T-helper 9 cell (primary cell): ENCODE data around the gene PKM.

Source experiments
- DNase-seq: peaks from one replicate; pipeline ENCODE4 v3.0.0-alpha.2; 2020

The PKM gene

GRCh38 chr15:72233769-72234168, 2.8 kb upstream of the PKM start:
- no peak for DNase-seq

GRCh38 chr15:72231833-72232478, 966 bp upstream of the PKM start:
- peak; percentile 36 for DNase-seq

- DNase-seq = peak; percentile 49
Measured at GRCh38 chr15:72230197-72231065, 559 bp downstream of the PKM start.

- no peak for DNase-seq
Measured at GRCh38 chr15:72229947-72230196, 1.1 kb downstream of the PKM start.

GRCh38 chr15:72229076-72229946, 1.7 kb downstream of the PKM start:
- DNase-seq = peak; percentile 28

DNA sequence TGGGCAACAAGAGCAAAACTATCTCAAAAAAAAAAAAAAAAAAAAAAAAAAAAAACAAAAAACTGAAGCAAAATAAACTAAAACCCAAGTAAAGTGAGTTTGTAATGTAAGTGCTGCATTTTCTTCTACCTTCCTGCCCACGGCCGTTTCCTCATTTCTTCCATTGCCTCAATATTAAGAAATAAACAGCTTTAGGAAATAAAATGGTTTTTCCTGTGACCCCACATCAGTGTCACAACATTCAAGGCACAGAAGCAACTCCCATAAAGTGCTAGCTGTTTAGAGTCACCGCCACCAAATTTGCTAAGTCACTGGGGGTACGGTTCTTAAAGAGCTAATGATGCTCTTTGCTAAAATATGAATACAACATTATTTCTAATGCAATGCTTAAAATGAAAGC, 3.3 kb downstream of the PKM start:
- DNase-seq = no peak

- DNase-seq = no peak
Measured at GRCh38 chr15:72227192-72227586, 3.8 kb downstream of the PKM start.

DNA sequence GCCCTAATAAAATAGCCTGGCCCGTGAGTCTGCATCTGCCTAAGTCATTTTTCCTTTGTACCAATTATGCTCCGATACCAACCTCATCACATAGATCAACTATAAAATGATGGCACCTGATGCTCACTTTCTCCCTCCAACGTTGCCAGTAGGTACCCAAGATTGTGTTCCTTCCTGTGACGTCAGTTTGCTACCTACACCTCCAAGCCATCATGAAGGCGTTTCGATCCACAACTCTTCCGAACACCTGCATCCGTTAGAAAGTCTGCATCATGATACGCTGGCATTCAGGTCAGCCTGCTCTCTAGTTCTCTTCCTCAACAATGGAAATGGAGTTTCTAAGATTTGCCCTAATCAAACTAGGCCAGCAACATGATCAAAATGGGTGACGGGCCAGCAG, 7.7 kb downstream of the PKM start:
- DNase-seq = no peak

- no peak for DNase-seq
Measured at GRCh38 chr15:72222393-72222792, 8.6 kb downstream of the PKM start.

GRCh38 chr15:72220687-72221086, 10.3 kb downstream of the PKM start:
- DNase-seq = no peak

DNA sequence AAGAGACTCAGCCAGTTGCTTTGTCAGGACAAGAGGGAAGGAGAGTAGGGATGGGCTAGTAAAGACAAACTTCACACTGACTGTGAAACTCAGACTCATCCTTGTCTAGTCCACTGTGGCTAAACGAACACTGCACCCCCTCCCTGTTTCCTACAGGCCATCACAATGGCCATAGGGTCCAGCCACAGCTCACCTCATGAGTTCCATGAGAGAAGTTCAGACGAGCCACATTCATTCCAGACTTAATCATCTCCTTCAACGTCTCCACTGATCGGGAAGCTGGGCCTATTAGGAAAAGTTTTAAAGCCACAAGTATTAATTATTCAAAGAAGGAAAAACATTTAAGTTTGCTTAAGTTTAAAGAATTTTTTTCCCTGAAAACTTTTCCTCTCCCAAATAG, 13.8 kb downstream of the PKM start:
- DNase-seq = no peak

GRCh38 chr15:72216079-72216478, 14.9 kb downstream of the PKM start:
- no peak for DNase-seq

DNA sequence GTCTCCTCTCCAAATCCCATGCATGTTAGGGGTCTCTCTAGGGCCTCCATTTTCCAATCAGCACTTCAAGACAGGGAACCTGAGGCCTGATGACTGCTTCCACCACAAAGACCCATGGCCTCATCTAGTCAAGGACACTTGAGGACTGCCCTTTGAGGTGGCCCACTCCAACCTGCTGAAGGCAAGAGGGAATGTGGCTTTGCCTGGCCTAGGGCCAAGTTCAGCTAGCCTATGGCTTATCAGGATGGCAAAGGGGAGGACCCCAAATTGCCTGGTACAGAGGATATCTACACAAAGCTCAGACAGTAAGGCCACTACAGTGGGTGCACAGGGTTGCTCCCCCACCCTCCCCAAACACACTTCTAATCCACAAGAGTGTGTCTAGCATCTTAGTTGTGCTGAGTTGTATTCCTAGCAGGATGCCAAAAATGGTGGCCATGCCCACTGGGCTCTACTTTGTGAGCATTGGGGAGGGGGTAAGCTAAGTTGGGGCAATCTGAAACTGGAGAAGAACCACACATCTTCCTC, 23.4 kb downstream of the PKM start:
- no peak for DNase-seq

DNA sequence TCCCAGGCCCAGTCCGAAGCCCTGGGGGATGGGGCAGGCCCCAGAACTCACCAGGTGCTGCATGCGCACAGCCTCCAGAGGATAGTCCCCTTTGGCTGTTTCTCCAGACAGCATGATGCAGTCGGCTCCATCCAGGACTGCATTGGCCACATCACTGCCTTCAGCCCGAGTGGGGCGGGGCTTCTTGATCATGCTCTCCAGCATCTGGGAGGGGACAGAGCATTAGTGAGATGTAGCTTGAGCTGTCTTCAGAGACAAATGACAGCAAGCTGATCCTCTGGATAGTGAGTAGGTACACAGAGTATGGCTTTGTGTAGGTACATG, 24.4 kb downstream of the PKM start:
- no peak for DNase-seq

- DNase-seq = no peak
Measured at GRCh38 chr15:72205896-72206676, 24.9 kb downstream of the PKM start.

DNA sequence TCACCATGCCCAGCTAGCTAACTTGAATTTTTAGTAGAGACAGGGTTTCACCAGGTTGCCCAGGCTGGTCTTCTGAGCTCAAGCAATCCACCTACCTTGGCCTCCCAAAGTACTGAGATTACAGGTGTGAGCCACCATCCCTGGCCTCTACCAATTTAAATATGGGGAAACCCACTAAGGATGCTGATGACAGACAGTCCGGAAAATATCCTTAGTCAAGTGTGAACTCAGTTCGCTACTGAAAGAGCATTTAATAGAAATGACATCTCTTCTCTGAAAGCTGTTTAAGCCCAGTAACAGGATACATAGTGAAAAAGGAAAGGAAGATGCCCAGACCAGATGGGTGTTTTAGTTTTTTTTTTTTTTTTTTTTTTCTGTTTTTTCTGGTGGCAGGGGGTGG, 25.7 kb downstream of the PKM start:
- no peak for DNase-seq

GRCh38 chr15:72203507-72203837, 27.5 kb downstream of the PKM start:
- no peak for DNase-seq

GRCh38 chr15:72202801-72203506, 28.0 kb downstream of the PKM start:
- no peak for DNase-seq

- no peak for DNase-seq
Measured at GRCh38 chr15:72202302-72202701, 28.7 kb downstream of the PKM start.

DNA sequence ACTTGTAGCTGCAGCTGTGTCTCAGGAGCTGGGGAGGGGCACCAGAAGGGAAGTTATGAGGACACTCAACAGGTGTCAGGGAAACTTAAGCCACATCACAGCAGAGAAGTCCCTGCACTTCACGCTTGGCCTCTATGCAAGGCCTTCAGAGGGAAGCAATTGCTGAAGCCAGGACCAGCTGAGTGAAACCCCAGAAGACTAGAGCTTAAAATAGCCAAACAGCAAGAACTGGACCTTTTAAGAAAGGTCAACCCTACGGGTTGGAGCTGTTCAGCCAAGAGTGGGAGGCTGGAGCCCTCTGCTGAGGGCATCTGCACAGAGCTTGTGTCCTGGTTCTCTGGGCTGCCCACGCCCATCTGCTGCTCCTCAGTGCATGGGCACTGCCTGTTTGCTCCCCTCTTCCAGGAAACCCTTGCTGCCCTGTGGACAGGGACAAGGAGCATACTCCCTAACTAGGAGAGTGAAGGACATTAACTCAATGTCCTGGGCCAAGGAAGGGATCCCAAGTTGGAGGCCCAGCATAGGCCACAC, 29.5 kb downstream of the PKM start:
- DNase-seq = no peak

DNA sequence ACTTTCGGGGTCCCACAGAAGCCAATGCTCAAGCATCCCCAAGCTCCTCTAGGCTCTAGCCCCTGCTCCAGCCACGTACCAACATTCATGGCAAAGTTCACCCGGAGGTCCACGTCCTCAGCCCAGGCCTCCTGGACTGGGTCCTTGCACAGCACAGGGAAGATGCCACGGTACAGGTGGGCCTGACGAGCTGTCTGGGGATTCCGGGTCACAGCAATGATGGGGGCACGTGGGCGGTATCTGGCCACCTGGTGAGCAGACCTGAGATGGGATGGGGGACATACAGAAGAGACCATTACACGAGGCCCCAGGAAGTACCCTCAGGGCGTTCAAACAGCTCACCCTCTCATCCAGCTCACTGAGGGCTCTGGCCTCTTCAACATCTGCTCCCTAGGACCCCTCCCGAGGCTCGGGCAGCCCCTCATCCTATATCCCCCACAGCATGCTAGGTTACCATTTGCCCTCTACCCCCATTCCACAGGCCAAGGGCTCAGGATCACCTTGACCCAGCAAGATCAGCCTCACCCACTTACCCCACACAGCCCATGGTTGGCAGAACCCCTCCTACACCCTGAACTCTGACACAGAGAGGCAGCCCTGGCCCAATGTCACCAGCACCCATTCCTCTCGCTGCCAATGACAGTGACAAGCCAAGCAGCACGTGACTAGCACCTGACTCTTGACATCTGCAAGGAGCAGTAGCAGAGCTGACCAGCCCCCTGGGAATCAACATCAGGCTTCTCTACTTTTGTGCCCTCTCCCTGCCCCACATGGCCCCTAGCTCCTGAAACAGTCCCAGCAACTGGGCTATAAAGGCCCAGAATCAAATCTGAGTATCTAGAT, 30.4 kb downstream of the PKM start:
- no peak for DNase-seq
